Gastroesophageal sphincter (tissue), 2 donors: ENCODE results near the gene CELF2.

ENCODE experiments used
- POLR2A ChIP-seq, 2 donors: fragments of 450-650 bp; IDR thresholded peaks; one replicate each; pipeline ENCODE4 v1.6.1; 2017; ENCODE audit warnings: antibody characterized with exemption in 2 of 2, mild to moderate bottlenecking in 2 of 2, moderate library complexity in 1 of 2
- POLR2AphosphoS5 ChIP-seq: sonication (generic); formaldehyde crosslinking; IDR thresholded peaks from one replicate; pipeline ENCODE4 v1.6.1; 2017; ENCODE audit warnings: antibody characterized with exemption

- TF ChIP-seq POLR2A (IDR thresholded peaks at IDR 0.05) (no peak), POLR2AphosphoS5 (no peak)
Measured at GRCh38 chr10:11194859-11195586, 177.4 kb downstream of the CELF2 start.
